ENCODE results near the gene CRB2.

CRB2 gene

GRCh38 chr9:123365881-123366528, 10.0 kb downstream of the CRB2 start:
- no peak for DNase-seq

- no peak for DNase-seq
Observed at GRCh38 chr9:123368023-123368422, 12.0 kb downstream of the CRB2 start.

DNA sequence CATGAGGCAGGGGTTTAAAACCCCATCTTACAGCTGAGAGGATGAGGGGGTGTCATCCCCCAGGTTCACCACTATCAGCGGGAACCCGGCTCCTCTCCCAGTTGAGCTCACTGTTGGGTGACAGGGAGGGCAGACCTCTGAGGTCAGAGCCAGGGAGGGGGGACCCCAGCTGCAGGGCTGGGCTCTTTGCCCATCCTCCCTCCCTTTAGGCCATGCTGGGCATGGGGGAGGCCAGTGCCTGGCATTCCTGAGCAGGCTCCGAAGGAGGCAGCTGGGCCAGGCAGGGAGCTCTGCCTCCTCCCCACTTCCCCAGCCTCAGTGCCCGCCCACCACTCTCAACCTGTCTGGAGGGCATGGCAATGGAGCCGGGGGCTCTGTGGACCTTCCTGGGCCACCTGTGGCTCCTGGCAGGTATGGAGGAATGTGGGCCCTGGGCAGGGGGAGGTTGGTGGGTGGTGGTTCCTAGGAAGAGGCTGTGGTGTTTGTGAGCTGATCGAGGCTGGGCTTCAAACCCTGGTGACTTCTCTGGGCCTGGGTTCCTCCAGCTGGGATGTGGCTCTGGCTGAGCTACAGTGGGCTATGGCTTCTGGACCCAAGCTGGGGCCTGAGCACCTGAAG, 12.6 kb downstream of the CRB2 start:
- no peak for DNase-seq

DNA sequence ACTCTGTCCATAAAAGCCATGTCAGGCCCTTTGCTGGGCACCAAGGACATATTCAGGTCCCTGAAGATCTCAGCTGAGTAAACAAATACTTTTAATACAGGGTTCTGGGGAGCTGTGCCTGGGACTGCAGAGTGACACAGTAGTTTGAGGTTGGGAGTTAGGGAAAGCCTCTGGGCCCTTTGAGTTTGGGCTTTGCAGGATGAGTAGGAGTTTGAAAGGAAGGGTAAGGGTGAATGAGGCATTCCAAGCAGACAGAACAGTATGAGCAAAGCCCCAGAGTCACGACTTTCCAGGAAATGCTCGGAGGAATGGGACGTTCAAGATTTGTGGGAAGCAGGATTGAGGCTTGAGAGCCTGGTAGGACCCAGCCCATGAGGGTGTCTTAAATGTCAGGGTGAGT, 13.3 kb downstream of the CRB2 start:
- no peak for DNase-seq

DNA sequence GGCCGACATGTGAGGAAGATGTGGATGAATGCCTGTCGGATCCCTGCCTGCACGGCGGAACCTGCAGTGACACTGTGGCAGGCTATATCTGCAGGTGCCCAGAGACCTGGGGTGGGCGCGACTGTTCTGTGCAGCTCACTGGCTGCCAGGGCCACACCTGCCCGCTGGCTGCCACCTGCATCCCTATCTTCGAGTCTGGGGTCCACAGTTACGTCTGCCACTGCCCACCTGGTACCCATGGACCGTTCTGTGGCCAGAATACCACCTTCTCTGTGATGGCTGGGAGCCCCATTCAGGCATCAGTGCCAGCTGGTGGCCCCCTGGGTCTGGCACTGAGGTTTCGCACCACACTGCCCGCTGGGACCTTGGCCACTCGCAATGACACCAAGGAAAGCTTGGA, 14.1 kb downstream of the CRB2 start:
- no peak for DNase-seq

- no peak for DNase-seq
Observed at GRCh38 chr9:123370526-123371227, 14.7 kb downstream of the CRB2 start.

- DNase-seq: no peak
Observed at GRCh38 chr9:123371228-123371584, 15.2 kb downstream of the CRB2 start.

- no peak for DNase-seq
Observed at GRCh38 chr9:123371805-123372590, 16.0 kb downstream of the CRB2 start.

GRCh38 chr9:123372766-123373446, 16.9 kb downstream of the CRB2 start:
- no peak for DNase-seq

DNA sequence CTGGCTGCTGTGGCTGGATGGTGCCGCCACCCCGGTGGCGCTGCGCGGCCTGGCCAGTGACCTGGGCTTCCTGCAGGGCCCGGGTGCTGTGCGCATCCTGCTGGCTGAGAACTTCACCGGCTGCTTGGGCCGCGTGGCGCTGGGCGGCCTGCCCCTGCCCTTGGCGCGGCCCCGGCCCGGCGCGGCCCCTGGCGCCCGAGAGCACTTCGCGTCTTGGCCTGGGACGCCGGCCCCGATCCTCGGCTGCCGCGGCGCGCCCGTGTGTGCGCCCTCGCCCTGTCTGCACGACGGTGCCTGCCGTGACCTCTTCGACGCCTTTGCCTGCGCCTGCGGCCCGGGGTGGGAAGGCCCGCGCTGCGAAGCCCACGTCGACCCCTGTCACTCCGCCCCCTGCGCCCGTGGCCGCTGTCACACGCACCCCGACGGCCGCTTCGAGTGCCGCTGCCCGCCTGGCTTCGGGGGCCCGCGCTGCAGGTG, 17.5 kb downstream of the CRB2 start:
- no peak for DNase-seq

GRCh38 chr9:123373946-123374345, 17.9 kb downstream of the CRB2 start:
- DNase-seq: no peak

GRCh38 chr9:123375469-123376132, 19.6 kb downstream of the CRB2 start:
- DNase-seq: peak in 2 of 3 donors; percentile 22 to 62

- no peak for DNase-seq
Observed at GRCh38 chr9:123376218-123377071, 20.4 kb downstream of the CRB2 start.

- no peak for DNase-seq
Observed at GRCh38 chr9:123377211-123377971, 21.4 kb downstream of the CRB2 start.

DNA sequence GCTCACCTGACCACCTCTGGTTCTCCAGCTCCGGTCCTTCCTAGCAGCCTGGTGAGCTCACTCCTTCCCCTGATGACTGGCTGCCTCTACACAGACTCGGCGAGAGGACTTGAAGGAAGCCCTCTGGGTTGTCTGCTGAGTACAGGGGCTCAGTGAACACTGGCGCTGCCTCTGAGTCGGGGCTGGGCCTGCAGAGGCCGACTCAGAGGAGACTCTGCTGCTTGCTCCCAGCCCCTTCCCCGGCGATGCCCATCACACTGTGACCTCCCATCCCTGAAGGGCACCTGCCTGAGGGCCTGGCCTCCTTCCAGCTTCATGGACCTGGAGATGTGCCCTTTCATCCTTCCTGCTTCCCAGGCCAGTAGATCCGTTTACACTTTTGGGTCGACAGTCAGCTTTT, 22.0 kb downstream of the CRB2 start:
- DNase-seq: no peak

- DNase-seq: no peak
Observed at GRCh38 chr9:123378956-123379660, 23.1 kb downstream of the CRB2 start.

- no peak for DNase-seq
Observed at GRCh38 chr9:123380852-123381705, 25.1 kb downstream of the CRB2 start.

- DNase-seq: no peak
Observed at GRCh38 chr9:123382653-123383511, 26.9 kb downstream of the CRB2 start.

All from suppressor macrophage treated with lipopolysaccharide for 1 hour (primary cell).